HEK293T (cell line): Measurements from ENCODE around the gene TRAM2.

Experiments
- CTCF ChIA-PET: fragments of 350-600 bp; formaldehyde crosslinking; extraction: SDS; loops from one replicate; lab custom pipeline; 2021; ENCODE audit warnings: antibody characterized with exemption, inconsistent platforms; lab: Yijun Ruan, JAX
- POLR2A ChIA-PET: fragments of 350-600 bp; formaldehyde crosslinking; extraction: SDS; loops from one replicate; lab custom pipeline; 2020; ENCODE audit warnings: antibody characterized with exemption, inconsistent platforms; lab: Yijun Ruan, JAX
- DNase-seq: peaks from one replicate; pipeline ENCODE4 v3.0.0; 2012; ENCODE audit warnings: mixed read lengths; ENCODE audit errors: extremely low spot score
- ARNT ChIP-seq: fragments of 450-650 bp; IDR thresholded peaks from 2 replicates; pipeline ENCODE4 v1.6.1; 2017; ENCODE audit warnings: mild to moderate bottlenecking
- BHLHE40 ChIP-seq: fragments of 450-650 bp; IDR thresholded peaks from 2 replicates; pipeline ENCODE4 v1.6.1; 2016; ENCODE audit warnings: mild to moderate bottlenecking, moderate library complexity, borderline replicate concordance
- CTBP1 ChIP-seq: fragments of 450-650 bp; IDR thresholded peaks from 2 replicates; pipeline ENCODE4 v1.6.1; 2016; ENCODE audit warnings: borderline replicate concordance
- ELF4 ChIP-seq: fragments of 450-650 bp; IDR thresholded peaks from 2 replicates; pipeline ENCODE4 v1.6.1; 2017; ENCODE audit warnings: antibody characterized with exemption
- FOXA1 ChIP-seq: fragments of 450-650 bp; IDR thresholded peaks from 2 replicates; pipeline ENCODE4 v1.6.1; 2016; ENCODE audit warnings: mild to moderate bottlenecking
- FOXK2 ChIP-seq: fragments of 450-650 bp; IDR thresholded peaks from 2 replicates; pipeline ENCODE4 v1.6.1; 2016; ENCODE audit warnings: mild to moderate bottlenecking
- FOXM1 ChIP-seq: fragments of 450-650 bp; IDR thresholded peaks from 2 replicates; pipeline ENCODE4 v1.6.1; 2017; ENCODE audit warnings: mild to moderate bottlenecking, borderline replicate concordance
- HDGF ChIP-seq: fragments of 450-650 bp; IDR thresholded peaks from 2 replicates; pipeline ENCODE4 v1.6.1; 2017; ENCODE audit warnings: antibody characterized with exemption, borderline replicate concordance
- L3MBTL2 ChIP-seq: fragments of 450-650 bp; conservative IDR thresholded peaks from 2 replicates; pipeline ENCODE4 v1.6.1; 2016; ENCODE audit warnings: mild to moderate bottlenecking
- LEF1 ChIP-seq: fragments of 450-650 bp; IDR thresholded peaks from 2 replicates; pipeline ENCODE4 v1.6.1; 2017; ENCODE audit warnings: mild to moderate bottlenecking, borderline replicate concordance
- NFRKB ChIP-seq: fragments of 450-650 bp; IDR thresholded peaks from 2 replicates; pipeline ENCODE4 v1.6.1; 2016; ENCODE audit warnings: mild to moderate bottlenecking, moderate library complexity
- SP1 ChIP-seq: fragments of 450-650 bp; IDR thresholded peaks from 2 replicates; pipeline ENCODE4 v1.6.1; 2017
- SUZ12 ChIP-seq: fragments of 450-650 bp; IDR thresholded peaks from 2 replicates; pipeline ENCODE4 v1.6.1; 2016; ENCODE audit warnings: mild to moderate bottlenecking
- TARDBP ChIP-seq: fragments of 450-650 bp; IDR thresholded peaks from 2 replicates; pipeline ENCODE4 v1.6.1; 2016
- ZNF384 ChIP-seq: fragments of 450-650 bp; IDR thresholded peaks from 2 replicates; pipeline ENCODE4 v1.6.1; 2016
- TF ChIP-seq, protein P1 (sequence below): fragments of 450-650 bp; IDR thresholded peaks from 2 replicates; pipeline ENCODE4 v1.6.1; 2016

The TRAM2 gene

DNA sequence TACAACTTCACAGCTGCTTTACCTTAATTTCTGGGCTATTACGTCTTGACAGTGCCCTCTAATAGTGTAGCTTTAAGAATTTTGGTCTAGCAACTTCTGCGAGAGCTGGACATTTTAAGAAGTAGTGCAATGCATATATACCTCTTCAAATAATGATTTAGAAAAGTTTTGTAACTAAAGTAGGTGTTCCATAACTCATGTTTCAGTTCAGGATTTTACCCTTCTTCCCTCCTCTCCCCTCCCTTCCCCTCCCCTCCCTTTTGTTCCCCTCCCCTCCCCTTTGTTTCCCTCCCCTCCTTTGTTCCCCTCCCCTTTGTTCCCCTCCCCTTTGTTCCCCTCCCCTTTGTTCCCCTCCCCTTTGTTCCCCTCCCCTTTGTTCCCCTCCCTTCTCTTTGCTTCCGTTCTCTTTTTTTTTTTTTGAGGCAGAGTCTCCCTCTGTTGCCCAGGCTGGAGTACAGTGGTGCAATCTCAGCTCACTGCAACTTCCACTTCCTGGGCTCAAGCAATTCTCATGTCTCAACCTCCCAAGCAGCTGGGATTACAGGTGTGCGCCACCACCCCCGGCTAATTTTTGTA, 28.8 kb upstream of the TRAM2 start:
- ChIA-PET CTCF (interaction anchor here (1.4 kb wide), 1 partner anchor 10 kb away, joined by 4 read pairs; no protein-coding TSS in a partner anchor), POLR2A (interaction anchor here (1.0 to 1.2 kb wide), 2 partner anchors 30 to 185 kb away, joined by 3 read pairs; no protein-coding TSS in a partner anchor)
- DNase-seq = no peak
- TF ChIP-seq SP1 (no peak), L3MBTL2 (no peak), FOXK2 (no peak), LEF1 (no peak), ELF4 (no peak), CTBP1 (no peak), ARNT (no peak), NFRKB (no peak), HDGF (no peak)

DNA sequence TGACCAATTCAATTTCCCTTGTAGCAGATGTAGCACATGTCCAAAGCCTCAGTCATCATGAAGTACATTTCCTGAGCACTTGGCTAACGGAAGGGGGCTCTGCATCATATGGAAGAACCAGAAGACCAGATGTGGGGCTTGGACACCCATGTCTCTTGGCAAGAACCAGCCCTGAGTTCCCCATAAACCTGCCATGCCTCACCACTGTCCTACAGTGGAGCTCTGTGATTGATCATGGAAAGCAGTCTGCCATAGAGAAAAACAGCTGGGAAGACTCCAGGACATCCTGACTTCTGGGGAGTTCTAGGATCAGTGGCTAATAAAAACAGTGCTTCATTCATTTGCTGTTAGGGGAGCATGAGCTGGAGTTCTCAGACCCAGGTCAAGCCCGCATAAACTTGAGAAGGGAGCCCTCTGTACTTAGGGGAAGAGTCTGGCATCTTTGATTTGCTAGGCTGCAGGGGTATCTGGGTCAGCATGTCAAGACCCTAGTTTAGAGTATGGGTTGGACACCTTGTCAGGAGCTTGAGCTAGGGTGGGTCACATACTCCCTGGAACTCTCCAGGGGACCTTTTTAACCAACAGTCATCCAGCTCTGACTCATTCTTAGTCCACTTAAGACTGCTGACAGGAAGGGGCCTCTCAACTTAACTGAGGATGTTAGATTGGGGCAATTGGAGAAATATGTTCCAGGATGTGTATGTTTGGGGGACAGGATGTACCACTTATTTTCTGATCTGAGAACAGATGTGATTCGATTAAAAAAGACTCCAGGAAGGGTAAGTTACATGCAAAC, 26.3 kb upstream of the TRAM2 start:
- no peak for DNase-seq
- TF ChIP-seq FOXM1 (no peak), FOXA1 (no peak), SUZ12 (no peak), LEF1 (no peak), HDGF (no peak), L3MBTL2 (no peak), ZNF384 (no peak), FOXK2 (no peak), NFRKB (no peak), ARNT (no peak), SP1 (no peak), BHLHE40 (no peak), CTBP1 (no peak)
- TF ChIP-seq, protein P1, sequence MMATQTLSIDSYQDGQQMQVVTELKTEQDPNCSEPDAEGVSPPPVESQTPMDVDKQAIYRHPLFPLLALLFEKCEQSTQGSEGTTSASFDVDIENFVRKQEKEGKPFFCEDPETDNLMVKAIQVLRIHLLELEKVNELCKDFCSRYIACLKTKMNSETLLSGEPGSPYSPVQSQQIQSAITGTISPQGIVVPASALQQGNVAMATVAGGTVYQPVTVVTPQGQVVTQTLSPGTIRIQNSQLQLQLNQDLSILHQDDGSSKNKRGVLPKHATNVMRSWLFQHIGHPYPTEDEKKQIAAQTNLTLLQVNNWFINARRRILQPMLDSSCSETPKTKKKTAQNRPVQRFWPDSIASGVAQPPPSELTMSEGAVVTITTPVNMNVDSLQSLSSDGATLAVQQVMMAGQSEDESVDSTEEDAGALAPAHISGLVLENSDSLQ = no peak
- POLR2A ChIA-PET = no interaction called here
- CTCF ChIA-PET = no interaction called here

DNA sequence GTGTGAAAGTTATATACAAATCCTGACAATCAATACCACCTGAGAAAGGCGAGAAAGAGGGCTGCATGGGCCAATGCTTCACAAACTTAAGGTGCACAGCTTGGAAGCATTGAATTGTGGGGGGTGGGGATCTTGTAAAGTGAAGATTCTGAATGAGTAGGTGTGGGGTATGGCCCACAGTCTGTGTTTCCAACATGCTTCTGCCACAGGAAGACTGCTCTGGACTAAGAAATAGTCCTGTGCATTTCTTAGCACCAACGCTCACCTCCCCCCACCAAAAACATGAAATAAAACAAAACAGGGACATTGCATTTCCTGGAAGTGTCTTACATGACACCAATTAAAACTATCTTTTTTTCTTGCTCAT, 21.9 kb upstream of the TRAM2 start:
- DNase-seq = no peak
- ChIA-PET POLR2A (interaction anchor here (2.3 to 3.1 kb wide), 2 partner anchors 22 to 179 kb away, joined by 12 to 16 read pairs; partner anchors contain the start of genes EFHC1 and TRAM2), CTCF (interaction anchor here (1.5 kb wide), 1 partner anchor 64 kb away, joined by 5 read pairs; no protein-coding TSS in a partner anchor)
- TF ChIP-seq BHLHE40 = no peak
- no peak for TF ChIP-seq HDGF
- TF ChIP-seq ZNF384 = no peak
- no peak for TF ChIP-seq CTBP1
- TF ChIP-seq L3MBTL2 = no peak
- no peak for TF ChIP-seq SP1
- no peak for TF ChIP-seq FOXA1
- TF ChIP-seq ELF4 = no peak
- no peak for TF ChIP-seq FOXK2
- TF ChIP-seq TARDBP = no peak
- TF ChIP-seq SUZ12 = no peak
- no peak for TF ChIP-seq NFRKB
- TF ChIP-seq FOXM1 = no peak
- no peak for TF ChIP-seq ARNT
- no peak for TF ChIP-seq LEF1
- TF ChIP-seq, protein P1 = no peak

DNA sequence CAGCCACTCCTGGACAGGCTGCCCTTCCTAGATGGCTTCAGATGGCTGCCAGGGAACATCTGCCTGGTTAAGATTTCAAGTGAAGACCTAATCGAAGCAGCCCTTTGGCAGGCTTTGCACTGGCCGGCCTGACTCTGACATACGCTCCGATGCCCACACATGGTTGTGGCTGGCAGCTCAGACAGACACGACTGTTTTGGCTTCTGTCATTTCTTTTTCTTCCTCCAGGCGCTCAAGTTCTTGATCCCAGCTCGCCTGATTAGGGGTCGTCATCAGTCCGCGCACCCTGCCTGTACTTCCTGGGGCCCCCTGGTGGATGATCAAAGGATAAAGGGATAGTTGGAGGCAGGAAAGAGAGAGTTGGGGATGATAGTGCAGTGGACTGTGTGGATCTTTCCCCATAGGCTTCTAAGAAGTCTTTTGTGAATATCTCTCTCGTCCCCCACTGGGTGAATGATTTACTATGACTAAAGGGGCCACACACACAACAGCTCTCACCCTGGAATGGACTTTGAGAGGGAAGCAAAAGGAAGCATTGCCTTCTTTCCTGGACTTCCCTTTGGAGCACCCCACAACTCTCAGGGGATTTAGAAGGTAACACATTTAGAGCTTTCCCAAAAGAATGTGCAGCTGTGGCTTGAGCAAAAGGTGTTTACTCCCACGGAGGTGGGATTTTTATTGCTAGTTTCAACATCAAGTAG, 21.4 kb upstream of the TRAM2 start:
- peak; percentile 87 for DNase-seq
- ChIA-PET CTCF (interaction anchor here (0.5 to 1.7 kb wide), 7 partner anchors 8 to 179 kb away, joined by 3 to 5 read pairs (median 4); partner anchors contain the start of gene TRAM2), POLR2A (interaction anchor here (1.0 to 3.1 kb wide), 3 partner anchors 21 to 178 kb away, joined by 3 to 16 read pairs (median 12); partner anchors contain the start of genes EFHC1 and TRAM2)
- TF ChIP-seq ARNT (no peak), CTBP1 (no peak), TARDBP (no peak), LEF1 (no peak), FOXM1 (no peak), NFRKB (no peak)

DNA sequence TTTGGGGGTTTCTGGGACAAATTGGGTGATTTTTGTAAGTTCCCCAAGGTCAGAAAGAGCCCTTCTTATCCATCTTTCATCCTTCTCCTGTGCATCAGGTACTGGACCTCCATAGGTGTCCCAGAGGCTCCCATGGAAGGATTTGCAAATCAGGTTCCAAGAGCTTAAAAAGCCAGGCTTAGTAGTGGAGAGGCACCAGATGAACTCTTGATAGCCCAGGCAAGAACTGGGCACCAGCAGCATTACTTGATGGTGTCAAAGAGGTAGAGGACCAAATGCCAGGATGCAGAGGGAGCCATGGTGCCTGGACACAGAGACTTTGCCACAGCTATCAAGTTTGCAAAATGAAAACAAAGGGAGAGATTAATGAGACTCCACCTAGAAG, 20.9 kb upstream of the TRAM2 start:
- TF ChIP-seq SUZ12 (no peak), FOXK2 (no peak), FOXA1 (no peak), ELF4 (no peak), LEF1 (no peak)
- ChIA-PET CTCF (interaction anchor here (0.5 to 1.7 kb wide), 7 partner anchors 9 to 179 kb away, joined by 3 to 5 read pairs (median 4); partner anchors contain the start of gene TRAM2), POLR2A (interaction anchor here (1.0 to 3.1 kb wide), 3 partner anchors 21 to 178 kb away, joined by 3 to 16 read pairs (median 12); partner anchors contain the start of genes EFHC1 and TRAM2)
- no peak for DNase-seq
